ENCODE results near the gene TNRC6B. TPM values are rescaled to one million over a fixed set of nuclear protein-coding genes. Genes with fewer than 3 reads are reported as not detected.
"Not testable (repeated sequence)": the region's sequence is repeated elsewhere in the genome, so short reads cannot be mapped to it uniquely, and the experiment has no call there.

Gene TNRC6B
- total and polyA plus RNA-seq, 2 donors from 2014 or later, result 2.7 to 63.2 TPM

DNA sequence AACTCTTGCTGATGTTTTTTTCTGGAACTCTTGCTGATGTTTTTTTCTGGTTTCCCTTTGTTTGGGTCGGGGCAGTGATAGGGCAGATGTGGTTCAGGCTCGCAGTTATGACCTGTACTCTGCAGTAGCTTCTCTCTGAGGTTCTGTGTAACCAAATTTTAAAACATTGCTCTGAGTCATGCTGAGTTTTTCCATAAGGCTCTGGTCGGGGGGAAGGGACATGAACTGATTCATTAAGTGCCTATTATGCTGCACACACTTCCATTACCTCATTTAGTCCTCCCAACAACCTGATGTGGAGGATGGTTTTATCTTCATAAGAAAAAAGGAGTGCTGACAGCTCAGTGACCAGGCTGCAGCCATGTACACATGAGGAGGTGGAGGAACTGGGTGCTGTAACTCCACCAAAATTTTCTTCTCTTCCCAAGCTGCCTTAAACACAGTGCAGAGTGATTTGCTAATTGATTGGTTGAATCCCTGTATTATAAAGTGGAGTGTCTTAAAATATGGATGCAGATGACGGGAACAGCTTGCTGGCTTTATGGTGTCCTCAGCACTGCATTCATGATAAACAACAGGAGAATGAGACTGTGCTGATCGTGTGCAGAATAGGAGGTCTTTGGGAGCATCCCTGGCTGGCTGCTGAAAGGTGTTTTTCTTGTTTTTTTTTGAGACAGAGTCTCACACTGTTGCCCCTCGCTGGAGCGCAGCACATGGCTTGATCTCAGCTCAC, 19.1 kb downstream of the TNRC6B start:
- Histone ChIP-seq H3K36me3 (ENCODE audit: control insufficient read depth in 2 of 3, insufficient read depth in 3 of 3, low read length in 3 of 3) (no peaks in the 10 kb centered on the region), H3K4me3 (ENCODE audit: low read length in 3 of 3) (no peak overlapping the region), H3K27ac (ENCODE audit: low read depth in 2 of 2, low read length in 2 of 2) (no peak overlapping the region), H3K9me3 (ENCODE audit: control insufficient read depth in 2 of 3, insufficient read depth in 1 of 3, low read length in 3 of 3) (no peaks in the 10 kb centered on the region), H3K4me1 (ENCODE audit: control insufficient read depth in 2 of 3, insufficient read depth in 2 of 3, low read depth in 1 of 3, low read length in 3 of 3) (peaks cover 0 to 14% (median 3%) of the 10 kb centered on the region in 3 donors), H3K9ac (ENCODE audit: low read length in 3 of 3) (no peak overlapping the region), H3K27me3 (ENCODE audit: control insufficient read depth, insufficient read depth, low read length) (no peaks in the 10 kb centered on the region)
- no peak for FAIRE-seq
- TF ChIP-seq, protein P1, sequence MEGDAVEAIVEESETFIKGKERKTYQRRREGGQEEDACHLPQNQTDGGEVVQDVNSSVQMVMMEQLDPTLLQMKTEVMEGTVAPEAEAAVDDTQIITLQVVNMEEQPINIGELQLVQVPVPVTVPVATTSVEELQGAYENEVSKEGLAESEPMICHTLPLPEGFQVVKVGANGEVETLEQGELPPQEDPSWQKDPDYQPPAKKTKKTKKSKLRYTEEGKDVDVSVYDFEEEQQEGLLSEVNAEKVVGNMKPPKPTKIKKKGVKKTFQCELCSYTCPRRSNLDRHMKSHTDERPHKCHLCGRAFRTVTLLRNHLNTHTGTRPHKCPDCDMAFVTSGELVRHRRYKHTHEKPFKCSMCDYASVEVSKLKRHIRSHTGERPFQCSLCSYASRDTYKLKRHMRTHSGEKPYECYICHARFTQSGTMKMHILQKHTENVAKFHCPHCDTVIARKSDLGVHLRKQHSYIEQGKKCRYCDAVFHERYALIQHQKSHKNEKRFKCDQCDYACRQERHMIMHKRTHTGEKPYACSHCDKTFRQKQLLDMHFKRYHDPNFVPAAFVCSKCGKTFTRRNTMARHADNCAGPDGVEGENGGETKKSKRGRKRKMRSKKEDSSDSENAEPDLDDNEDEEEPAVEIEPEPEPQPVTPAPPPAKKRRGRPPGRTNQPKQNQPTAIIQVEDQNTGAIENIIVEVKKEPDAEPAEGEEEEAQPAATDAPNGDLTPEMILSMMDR (IDR thresholded peaks at IDR 0.05; ENCODE audit: borderline replicate concordance, extremely low read depth, insufficient read depth), result no peak
- intact Hi-C loops (cut with DNase I), result no loop called here
- DNase-seq, result no peak

DNA sequence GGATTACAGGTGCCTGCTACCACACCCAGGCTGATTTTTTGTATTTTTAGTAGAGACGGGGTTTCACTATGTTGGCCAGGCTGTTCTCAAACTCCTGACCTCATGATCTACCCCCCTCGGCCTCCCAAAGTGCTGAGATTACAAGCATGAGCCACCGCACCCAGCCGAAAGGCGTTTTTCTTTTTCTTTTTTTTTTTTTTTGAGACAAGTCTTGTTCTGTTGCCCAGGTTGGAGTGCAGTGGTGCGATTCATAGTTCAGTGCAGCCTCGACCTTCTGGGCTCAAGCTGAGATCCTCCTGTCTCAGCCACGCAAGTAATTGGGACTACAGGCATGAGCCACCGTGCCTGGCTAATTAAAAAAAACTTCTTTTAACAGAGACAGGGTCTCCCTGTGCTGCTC, 19.7 kb downstream of the TNRC6B start:
- peaks cover 0 to 14% (median 3%) of the 10 kb centered on the region in 3 donors for H3K4me1 ChIP-seq (ENCODE audit: control insufficient read depth in 2 of 3, insufficient read depth in 2 of 3, low read depth in 1 of 3, low read length in 3 of 3)
- FAIRE-seq; DNase-seq; H3K27me3 ChIP-seq (ENCODE audit: control insufficient read depth, insufficient read depth, low read length); H3K36me3 ChIP-seq (ENCODE audit: control insufficient read depth in 2 of 3, insufficient read depth in 3 of 3, low read length in 3 of 3); H3K9me3 ChIP-seq (ENCODE audit: control insufficient read depth in 2 of 3, insufficient read depth in 1 of 3, low read length in 3 of 3); H3K4me3 ChIP-seq (ENCODE audit: low read length in 3 of 3); intact Hi-C loops (cut with DNase I); H3K27ac ChIP-seq (ENCODE audit: low read depth in 2 of 2, low read length in 2 of 2); H3K9ac ChIP-seq (ENCODE audit: low read length in 3 of 3): not testable (repeated sequence)

DNA sequence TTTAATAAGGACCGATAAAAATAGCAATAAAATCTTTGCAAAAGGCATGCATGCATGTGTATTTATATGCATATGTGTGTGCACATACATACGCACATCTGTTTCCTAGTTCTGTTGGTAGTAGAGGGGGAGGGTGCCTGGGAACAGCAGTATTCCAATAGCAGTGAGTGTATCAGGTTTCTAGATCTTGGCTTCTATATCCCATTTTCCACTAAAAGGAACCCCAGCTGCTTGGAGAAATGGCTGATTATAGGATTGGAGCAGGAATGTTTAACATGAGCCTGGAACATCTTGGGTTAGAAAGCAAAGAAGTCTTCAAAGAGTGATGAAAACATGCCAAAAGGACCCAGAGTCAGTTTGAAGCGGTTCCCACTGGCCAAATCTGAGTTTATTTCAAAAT, 21.0 kb downstream of the TNRC6B start:
- Histone ChIP-seq H3K4me1 (ENCODE audit: control insufficient read depth in 2 of 3, insufficient read depth in 2 of 3, low read depth in 1 of 3, low read length in 3 of 3) (peaks cover 0 to 15% (median 7%) of the 10 kb centered on the region in 3 donors), H3K9me3 (ENCODE audit: control insufficient read depth in 2 of 3, insufficient read depth in 1 of 3, low read length in 3 of 3) (no peaks in the 10 kb centered on the region), H3K27me3 (ENCODE audit: control insufficient read depth, insufficient read depth, low read length) (no peaks in the 10 kb centered on the region), H3K36me3 (ENCODE audit: control insufficient read depth in 2 of 3, insufficient read depth in 3 of 3, low read length in 3 of 3) (no peaks in the 10 kb centered on the region), H3K4me3 (ENCODE audit: low read length in 3 of 3) (no peak overlapping the region), H3K27ac (ENCODE audit: low read depth in 2 of 2, low read length in 2 of 2) (no peak overlapping the region), H3K9ac (ENCODE audit: low read length in 3 of 3) (no peak overlapping the region)
- DNase-seq (no peak), FAIRE-seq (no peak)
- TF ChIP-seq, protein P1 (IDR thresholded peaks at IDR 0.05; ENCODE audit: borderline replicate concordance, extremely low read depth, insufficient read depth), result no peak
- intact Hi-C loops (cut with DNase I), result no loop called here

DNA sequence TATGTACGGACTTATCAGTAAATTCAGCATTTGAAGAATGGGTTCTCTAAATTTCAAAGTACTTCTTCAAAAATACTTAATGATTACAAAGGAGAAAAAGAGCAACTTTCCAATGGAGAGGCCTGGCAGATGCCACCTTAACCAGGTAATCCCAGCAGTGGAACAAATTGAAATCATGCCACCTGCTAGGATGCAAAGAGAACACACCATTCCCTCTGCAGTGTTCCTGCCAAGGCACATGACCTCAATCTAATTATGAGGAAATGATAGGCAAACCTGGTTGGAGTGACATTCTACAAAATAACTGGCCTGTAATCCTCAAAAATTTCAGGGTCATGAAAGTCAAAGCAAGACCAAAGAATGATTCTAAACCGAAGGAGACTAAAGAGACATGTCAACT, 21.5 kb downstream of the TNRC6B start:
- Histone ChIP-seq H3K27ac (ENCODE audit: low read depth in 2 of 2, low read length in 2 of 2) (no peak overlapping the region), H3K4me3 (ENCODE audit: low read length in 3 of 3) (no peak overlapping the region), H3K9me3 (ENCODE audit: control insufficient read depth in 2 of 3, insufficient read depth in 1 of 3, low read length in 3 of 3) (no peaks in the 10 kb centered on the region), H3K36me3 (ENCODE audit: control insufficient read depth in 2 of 3, insufficient read depth in 3 of 3, low read length in 3 of 3) (no peaks in the 10 kb centered on the region), H3K4me1 (ENCODE audit: control insufficient read depth in 2 of 3, insufficient read depth in 2 of 3, low read depth in 1 of 3, low read length in 3 of 3) (peaks cover 0 to 15% (median 10%) of the 10 kb centered on the region in 3 donors), H3K27me3 (ENCODE audit: control insufficient read depth, insufficient read depth, low read length) (no peaks in the 10 kb centered on the region), H3K9ac (ENCODE audit: low read length in 3 of 3) (no peak overlapping the region)
- intact Hi-C loops (cut with DNase I), result no loop called here
- no peak for FAIRE-seq
- TF ChIP-seq, protein P1 (IDR thresholded peaks at IDR 0.05; ENCODE audit: borderline replicate concordance, extremely low read depth, insufficient read depth), result no peak
- no peak for DNase-seq
